LNCaP clone FGC (cell line): Measurements from ENCODE around the gene TMEM250.

Source experiments
- DNase-seq: peaks from one replicate; pipeline ENCODE4 v3.0.0-alpha.2; 2011; ENCODE audit warnings: low read depth
- H3K4me3 ChIP-seq: 2 replicates; pipeline ENCODE4 v1.5.1; 2011; ENCODE audit warnings: mild to moderate bottlenecking, low read depth, low read length, control low read depth
- TF ChIP-seq, protein P1 (sequence below): IDR thresholded peaks from 2 replicates; pipeline ENCODE4 v1.5.1; 2012; ENCODE audit warnings: mild to moderate bottlenecking; ENCODE audit not compliant: control insufficient read depth, insufficient read depth; ENCODE audit errors: extremely low read depth

TMEM250 gene

DNA sequence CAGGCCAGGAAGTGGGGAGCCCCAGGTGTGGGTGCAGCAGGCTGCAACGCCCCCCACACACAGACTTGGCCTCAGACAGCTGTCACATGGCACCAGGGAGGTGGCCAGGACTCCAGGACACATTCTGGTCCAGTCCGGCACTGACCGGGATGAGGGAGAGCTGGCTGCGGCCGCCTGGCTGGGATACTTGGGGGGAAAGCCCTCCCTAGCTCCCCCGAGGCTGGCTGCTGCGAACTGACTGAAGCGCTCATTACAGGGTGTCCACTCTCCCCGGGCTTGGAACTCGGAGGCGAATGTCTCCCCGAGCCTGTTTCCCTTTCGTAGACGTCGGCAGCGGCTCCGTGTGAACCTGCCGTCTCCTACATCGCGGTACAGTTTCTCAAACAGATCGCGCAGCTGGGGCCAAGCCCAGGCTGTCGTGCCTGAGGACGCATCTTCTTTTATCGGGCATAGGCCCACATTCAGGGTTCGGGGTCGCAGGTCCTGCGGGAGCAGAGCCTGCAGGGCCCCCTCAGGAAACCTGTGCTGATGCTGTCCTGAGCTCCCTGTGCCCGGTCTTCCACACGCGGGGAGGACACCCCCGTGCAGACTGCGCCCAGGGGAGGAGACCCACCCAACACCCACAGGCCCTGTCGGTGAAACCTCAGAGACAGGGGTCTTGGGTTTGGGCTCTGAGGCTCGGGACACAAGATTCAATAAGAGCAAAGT, 43.4 kb downstream of the TMEM250 start:
- DNase-seq = no peak
- no peak overlapping the region for H3K4me3 ChIP-seq
- TF ChIP-seq, protein P1, sequence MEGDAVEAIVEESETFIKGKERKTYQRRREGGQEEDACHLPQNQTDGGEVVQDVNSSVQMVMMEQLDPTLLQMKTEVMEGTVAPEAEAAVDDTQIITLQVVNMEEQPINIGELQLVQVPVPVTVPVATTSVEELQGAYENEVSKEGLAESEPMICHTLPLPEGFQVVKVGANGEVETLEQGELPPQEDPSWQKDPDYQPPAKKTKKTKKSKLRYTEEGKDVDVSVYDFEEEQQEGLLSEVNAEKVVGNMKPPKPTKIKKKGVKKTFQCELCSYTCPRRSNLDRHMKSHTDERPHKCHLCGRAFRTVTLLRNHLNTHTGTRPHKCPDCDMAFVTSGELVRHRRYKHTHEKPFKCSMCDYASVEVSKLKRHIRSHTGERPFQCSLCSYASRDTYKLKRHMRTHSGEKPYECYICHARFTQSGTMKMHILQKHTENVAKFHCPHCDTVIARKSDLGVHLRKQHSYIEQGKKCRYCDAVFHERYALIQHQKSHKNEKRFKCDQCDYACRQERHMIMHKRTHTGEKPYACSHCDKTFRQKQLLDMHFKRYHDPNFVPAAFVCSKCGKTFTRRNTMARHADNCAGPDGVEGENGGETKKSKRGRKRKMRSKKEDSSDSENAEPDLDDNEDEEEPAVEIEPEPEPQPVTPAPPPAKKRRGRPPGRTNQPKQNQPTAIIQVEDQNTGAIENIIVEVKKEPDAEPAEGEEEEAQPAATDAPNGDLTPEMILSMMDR = no peak

DNA sequence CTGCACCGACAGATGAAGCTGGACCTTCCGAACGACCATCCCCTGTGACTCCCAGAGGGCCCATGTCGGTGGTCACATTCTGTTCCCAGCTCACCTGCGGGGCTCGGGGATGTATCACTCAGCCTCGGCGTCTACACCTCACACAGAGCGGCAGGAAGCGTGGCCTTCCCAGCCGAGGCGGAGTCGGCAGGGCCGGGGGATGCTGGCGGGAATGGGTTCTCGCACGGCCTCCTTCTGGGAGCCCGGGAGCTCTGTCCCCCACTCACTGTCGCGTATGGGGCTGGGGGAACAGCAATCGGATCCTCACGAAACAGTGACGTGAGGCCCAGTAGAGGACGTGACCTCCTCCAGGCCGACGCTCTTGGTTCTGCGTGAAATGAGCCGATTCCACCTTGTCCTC, 44.0 kb downstream of the TMEM250 start:
- no peak overlapping the region for H3K4me3 ChIP-seq
- no peak for DNase-seq
- TF ChIP-seq, protein P1 = no peak
